ENCODE data around the gene BST1.

BST1 gene

DNA sequence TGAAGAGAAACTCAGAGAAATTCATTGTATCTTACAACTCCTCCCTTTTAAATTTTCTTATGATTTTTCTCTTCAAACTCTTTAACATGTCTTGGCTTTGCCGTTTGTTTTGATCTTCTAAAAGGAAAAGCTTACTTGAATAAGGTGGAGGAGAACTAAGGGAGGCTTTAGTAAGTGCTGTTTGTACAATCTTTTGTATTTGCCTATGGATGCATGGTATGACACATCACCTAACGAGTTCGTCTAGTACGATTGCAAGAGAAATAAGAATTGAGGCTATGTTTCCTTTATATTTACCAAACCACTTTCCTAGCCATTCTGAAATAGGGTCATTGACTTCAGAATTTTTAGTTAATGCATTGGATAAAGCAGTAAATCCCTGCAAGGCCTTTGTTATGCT, 8.4 kb upstream of the BST1 start:
- Histone ChIP-seq H3K27ac (ENCODE audit: low read length) (no peak overlapping the region), H3K4me3 (ENCODE audit: low read length) (no peak overlapping the region), H3K9ac (ENCODE audit: low read length) (no peak overlapping the region)

DNA sequence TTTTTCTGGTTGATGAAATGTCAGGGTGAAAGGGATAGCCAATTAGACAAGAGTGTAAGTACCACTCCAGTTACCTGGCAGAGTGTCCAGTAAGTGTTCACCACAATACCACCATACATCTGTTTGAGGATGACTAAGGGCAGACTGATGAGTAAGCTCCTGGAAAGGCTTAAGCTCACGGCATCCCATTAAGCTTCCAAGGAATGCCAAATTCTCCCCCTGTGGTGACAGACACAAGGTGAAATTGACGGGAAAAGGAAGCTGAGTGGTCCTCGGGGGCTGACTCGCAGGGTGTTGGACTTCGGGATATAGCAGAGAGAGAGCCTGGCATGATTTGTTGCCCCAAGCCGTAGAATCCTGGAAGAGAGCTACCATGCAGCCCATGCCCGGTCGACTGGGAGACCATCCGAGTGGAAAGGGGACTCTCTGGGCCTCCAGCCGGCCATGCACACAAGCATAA, 7.6 kb upstream of the BST1 start:
- no peak overlapping the region for H3K4me3 ChIP-seq (ENCODE audit: low read length)
- no peak overlapping the region for H3K27ac ChIP-seq (ENCODE audit: low read length)
- H3K4me1 ChIP-seq (ENCODE audit: control insufficient read depth, low read depth, low read length) = peaks cover 22% of the 10 kb centered on the region
- H3K36me3 ChIP-seq (ENCODE audit: control insufficient read depth, low read depth, low read length) = no peaks in the 10 kb centered on the region
- no peaks in the 10 kb centered on the region for H3K27me3 ChIP-seq (ENCODE audit: control insufficient read depth, insufficient read depth, low read length)
- no peak overlapping the region for H3K9ac ChIP-seq (ENCODE audit: low read length)
- peaks cover 2% of the 10 kb centered on the region for H3K9me3 ChIP-seq (ENCODE audit: control insufficient read depth, low read depth, low read length)

More for the DNA sequence above, 8.4 kb upstream of the BST1 start:
- Histone ChIP-seq H3K9me3 (ENCODE audit: control insufficient read depth, low read depth, low read length) (peaks cover 2% of the 10 kb centered on the region), H3K27me3 (ENCODE audit: control insufficient read depth, insufficient read depth, low read length) (no peaks in the 10 kb centered on the region), H3K36me3 (ENCODE audit: control insufficient read depth, low read depth, low read length) (no peaks in the 10 kb centered on the region), H3K4me1 (ENCODE audit: control insufficient read depth, low read depth, low read length) (peaks cover 28% of the 10 kb centered on the region)

DNA sequence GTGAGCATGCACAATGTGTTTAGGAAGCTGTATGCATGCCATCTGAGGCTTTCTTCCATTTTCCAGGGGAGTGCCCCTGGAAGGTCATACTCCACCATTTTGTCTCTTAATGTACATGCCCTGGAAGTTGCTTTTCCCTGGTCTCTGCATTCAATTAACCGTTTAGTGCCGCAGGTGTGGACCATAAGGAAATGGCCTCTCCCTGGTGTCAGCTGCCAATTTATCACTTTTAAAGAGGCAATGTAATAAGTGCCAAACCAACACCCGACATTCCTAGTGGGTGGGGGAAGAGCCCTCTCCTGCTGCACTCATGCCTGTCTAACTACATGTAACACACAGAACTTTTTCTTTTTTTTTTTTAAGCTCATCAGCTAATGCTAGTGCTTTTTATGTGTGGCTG, 7.1 kb upstream of the BST1 start:
- no peak overlapping the region for H3K27ac ChIP-seq (ENCODE audit: low read length)
- H3K27me3 ChIP-seq (ENCODE audit: control insufficient read depth, insufficient read depth, low read length) = no peaks in the 10 kb centered on the region
- H3K9ac ChIP-seq (ENCODE audit: low read length) = no peak overlapping the region
- H3K4me3 ChIP-seq (ENCODE audit: low read length) = no peak overlapping the region
- H3K4me1 ChIP-seq (ENCODE audit: control insufficient read depth, low read depth, low read length) = peaks cover 17% of the 10 kb centered on the region
- H3K9me3 ChIP-seq (ENCODE audit: control insufficient read depth, low read depth, low read length) = peaks cover 2% of the 10 kb centered on the region
- H3K36me3 ChIP-seq (ENCODE audit: control insufficient read depth, low read depth, low read length) = no peaks in the 10 kb centered on the region

DNA sequence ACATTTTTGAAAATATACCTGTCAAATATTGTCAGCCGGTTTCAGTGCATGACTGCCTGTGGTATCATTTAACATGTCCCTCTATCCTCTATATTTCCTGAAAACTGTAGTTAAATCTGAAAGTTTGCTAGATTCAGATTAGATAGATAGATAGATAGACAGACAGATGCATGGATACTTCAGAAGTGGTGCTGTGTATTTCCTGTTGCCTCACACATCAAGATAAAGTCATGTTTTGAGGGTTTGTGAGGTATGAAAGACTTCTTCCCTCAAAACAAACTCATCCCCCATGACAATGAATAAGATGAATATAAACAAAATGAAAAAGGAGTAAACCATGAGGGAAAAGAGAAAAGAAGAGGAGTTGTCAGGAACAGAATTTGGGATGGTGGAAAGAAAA, 6.0 kb upstream of the BST1 start:
- Histone ChIP-seq H3K27me3 (ENCODE audit: control insufficient read depth, insufficient read depth, low read length) (no peaks in the 10 kb centered on the region), H3K4me3 (ENCODE audit: low read length) (no peak overlapping the region), H3K36me3 (ENCODE audit: control insufficient read depth, low read depth, low read length) (no peaks in the 10 kb centered on the region), H3K4me1 (ENCODE audit: control insufficient read depth, low read depth, low read length) (peaks cover 12% of the 10 kb centered on the region), H3K9ac (ENCODE audit: low read length) (no peak overlapping the region), H3K9me3 (ENCODE audit: control insufficient read depth, low read depth, low read length) (peaks cover 2% of the 10 kb centered on the region), H3K27ac (ENCODE audit: low read length) (no peak overlapping the region)

- Histone ChIP-seq H3K36me3 (ENCODE audit: control insufficient read depth, low read depth, low read length) (no peaks in the 10 kb centered on the region), H3K9ac (ENCODE audit: low read length) (no peak overlapping the region), H3K9me3 (ENCODE audit: control insufficient read depth, low read depth, low read length) (peaks cover 2% of the 10 kb centered on the region), H3K27ac (ENCODE audit: low read length) (no peak overlapping the region), H3K27me3 (ENCODE audit: control insufficient read depth, insufficient read depth, low read length) (no peaks in the 10 kb centered on the region), H3K4me3 (ENCODE audit: low read length) (no peak overlapping the region), H3K4me1 (ENCODE audit: control insufficient read depth, low read depth, low read length) (no peaks in the 10 kb centered on the region)
Observed at GRCh38 chr4:15703439-15703838, 574 bp downstream of the BST1 start.

DNA sequence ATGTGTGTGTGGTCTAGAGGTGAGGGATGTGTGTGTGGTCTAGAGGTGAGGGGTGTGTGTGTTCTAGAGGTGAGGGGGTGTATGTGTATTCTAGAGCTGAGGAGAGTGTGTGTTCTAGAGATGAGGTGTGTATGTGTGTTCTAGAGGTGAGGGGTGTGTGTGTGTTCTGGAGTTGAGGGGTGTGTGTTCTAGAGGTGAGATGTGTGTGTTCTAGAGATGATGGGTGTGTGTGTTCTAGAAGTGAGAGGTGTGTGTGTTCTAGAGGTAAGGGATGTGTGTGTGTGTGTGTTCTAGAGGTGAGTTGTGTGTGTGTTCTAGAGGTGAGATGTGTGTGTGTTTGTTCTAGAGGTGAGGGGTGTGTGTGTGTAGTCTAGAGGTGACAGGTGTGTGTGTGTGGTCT, 1.3 kb downstream of the BST1 start:
- Histone ChIP-seq H3K9ac (ENCODE audit: low read length) (no peak overlapping the region), H3K9me3 (ENCODE audit: control insufficient read depth, low read depth, low read length) (peaks cover 1% of the 10 kb centered on the region), H3K27me3 (ENCODE audit: control insufficient read depth, insufficient read depth, low read length) (no peaks in the 10 kb centered on the region), H3K36me3 (ENCODE audit: control insufficient read depth, low read depth, low read length) (no peaks in the 10 kb centered on the region), H3K4me3 (ENCODE audit: low read length) (no peak overlapping the region), H3K4me1 (ENCODE audit: control insufficient read depth, low read depth, low read length) (no peaks in the 10 kb centered on the region), H3K27ac (ENCODE audit: low read length) (no peak overlapping the region)

- H3K4me1 ChIP-seq (ENCODE audit: control insufficient read depth, low read depth, low read length) = no peaks in the 10 kb centered on the region
- no peak overlapping the region for H3K4me3 ChIP-seq (ENCODE audit: low read length)
- no peaks in the 10 kb centered on the region for H3K36me3 ChIP-seq (ENCODE audit: control insufficient read depth, low read depth, low read length)
- no peaks in the 10 kb centered on the region for H3K27me3 ChIP-seq (ENCODE audit: control insufficient read depth, insufficient read depth, low read length)
- no peaks in the 10 kb centered on the region for H3K9me3 ChIP-seq (ENCODE audit: control insufficient read depth, low read depth, low read length)
- H3K27ac ChIP-seq (ENCODE audit: low read length) = no peak overlapping the region
- no peak overlapping the region for H3K9ac ChIP-seq (ENCODE audit: low read length)
Observed at GRCh38 chr4:15706646-15707362, 3.9 kb downstream of the BST1 start.

DNA sequence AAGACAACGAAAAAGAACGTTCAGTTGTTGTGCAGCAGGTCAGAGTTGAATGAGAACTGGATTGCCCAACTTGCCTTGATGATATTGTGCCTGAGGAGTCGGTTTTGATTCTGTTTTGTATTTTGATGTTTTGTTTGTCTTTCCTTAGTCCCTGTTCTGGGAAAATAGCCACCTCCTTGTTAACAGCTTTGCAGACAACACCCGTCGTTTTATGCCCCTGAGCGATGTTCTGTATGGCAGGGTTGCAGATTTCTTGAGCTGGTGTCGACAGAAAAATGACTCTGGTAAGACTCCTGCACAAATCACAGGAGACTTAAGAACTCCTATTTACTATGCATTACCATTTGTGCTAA, 4.5 kb downstream of the BST1 start:
- Histone ChIP-seq H3K36me3 (ENCODE audit: control insufficient read depth, low read depth, low read length) (no peaks in the 10 kb centered on the region), H3K9ac (ENCODE audit: low read length) (no peak overlapping the region), H3K27me3 (ENCODE audit: control insufficient read depth, insufficient read depth, low read length) (no peaks in the 10 kb centered on the region), H3K4me3 (ENCODE audit: low read length) (no peak overlapping the region), H3K4me1 (ENCODE audit: control insufficient read depth, low read depth, low read length) (no peaks in the 10 kb centered on the region), H3K9me3 (ENCODE audit: control insufficient read depth, low read depth, low read length) (no peaks in the 10 kb centered on the region), H3K27ac (ENCODE audit: low read length) (no peak overlapping the region)

GRCh38 chr4:15711762-15712161, 8.9 kb downstream of the BST1 start:
- Histone ChIP-seq H3K4me3 (ENCODE audit: low read length) (no peak overlapping the region), H3K4me1 (ENCODE audit: control insufficient read depth, low read depth, low read length) (no peaks in the 10 kb centered on the region), H3K27ac (ENCODE audit: low read length) (no peak overlapping the region), H3K27me3 (ENCODE audit: control insufficient read depth, insufficient read depth, low read length) (no peaks in the 10 kb centered on the region), H3K36me3 (ENCODE audit: control insufficient read depth, low read depth, low read length) (no peaks in the 10 kb centered on the region), H3K9me3 (ENCODE audit: control insufficient read depth, low read depth, low read length) (no peaks in the 10 kb centered on the region), H3K9ac (ENCODE audit: low read length) (no peak overlapping the region)

GRCh38 chr4:15712214-15712613, 9.3 kb downstream of the BST1 start:
- Histone ChIP-seq H3K36me3 (ENCODE audit: control insufficient read depth, low read depth, low read length) (no peaks in the 10 kb centered on the region), H3K27me3 (ENCODE audit: control insufficient read depth, insufficient read depth, low read length) (no peaks in the 10 kb centered on the region), H3K9ac (ENCODE audit: low read length) (no peak overlapping the region), H3K27ac (ENCODE audit: low read length) (no peak overlapping the region), H3K4me3 (ENCODE audit: low read length) (no peak overlapping the region), H3K4me1 (ENCODE audit: control insufficient read depth, low read depth, low read length) (no peaks in the 10 kb centered on the region), H3K9me3 (ENCODE audit: control insufficient read depth, low read depth, low read length) (no peaks in the 10 kb centered on the region)

- Histone ChIP-seq H3K27me3 (ENCODE audit: control insufficient read depth, insufficient read depth, low read length) (no peaks in the 10 kb centered on the region), H3K36me3 (ENCODE audit: control insufficient read depth, low read depth, low read length) (no peaks in the 10 kb centered on the region), H3K9ac (ENCODE audit: low read length) (no peak overlapping the region), H3K4me3 (ENCODE audit: low read length) (no peak overlapping the region), H3K9me3 (ENCODE audit: control insufficient read depth, low read depth, low read length) (no peaks in the 10 kb centered on the region), H3K4me1 (ENCODE audit: control insufficient read depth, low read depth, low read length) (no peaks in the 10 kb centered on the region), H3K27ac (ENCODE audit: low read length) (no peak overlapping the region)
Observed at GRCh38 chr4:15714141-15714540, 11.3 kb downstream of the BST1 start.

DNA sequence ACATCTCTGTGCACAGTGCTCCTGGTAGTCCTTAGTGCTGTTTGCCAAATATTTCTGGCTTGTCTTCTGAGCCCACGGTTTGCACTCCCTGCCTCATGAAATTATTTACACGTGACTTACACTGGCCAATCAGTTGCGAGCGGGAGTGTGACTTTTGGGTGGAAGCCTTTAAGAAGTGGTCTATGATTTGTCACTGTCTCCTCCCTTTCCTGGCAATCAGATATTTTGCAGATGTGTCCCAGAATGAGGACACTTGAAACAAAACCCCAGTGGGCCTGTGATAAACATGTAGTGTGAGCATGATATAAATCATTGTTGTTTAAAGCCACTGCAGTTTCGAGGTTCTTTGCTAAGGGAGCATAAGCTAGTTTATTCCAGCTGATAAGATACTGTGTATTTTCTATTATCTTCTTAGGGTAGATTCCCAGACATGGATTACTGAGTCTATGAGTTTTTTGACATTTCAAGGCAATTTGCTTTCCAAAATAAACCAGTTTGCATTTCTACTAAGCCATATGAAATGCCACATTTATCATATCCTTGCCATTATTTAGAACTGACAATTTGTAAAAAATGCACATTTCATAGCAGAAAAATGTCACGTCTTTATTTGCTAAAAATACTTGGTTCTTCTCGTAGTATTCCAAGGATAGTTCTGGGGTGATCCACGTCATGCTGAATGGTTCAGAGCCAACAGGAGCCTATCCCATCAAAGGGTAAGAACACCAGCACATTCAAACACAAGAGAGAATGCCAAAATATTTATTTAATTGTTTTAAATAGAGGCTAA, 12.0 kb downstream of the BST1 start:
- no peaks in the 10 kb centered on the region for H3K36me3 ChIP-seq (ENCODE audit: control insufficient read depth, low read depth, low read length)
- H3K9me3 ChIP-seq (ENCODE audit: control insufficient read depth, low read depth, low read length) = no peaks in the 10 kb centered on the region
- no peak overlapping the region for H3K27ac ChIP-seq (ENCODE audit: low read length)
- no peak overlapping the region for H3K4me3 ChIP-seq (ENCODE audit: low read length)
- no peaks in the 10 kb centered on the region for H3K4me1 ChIP-seq (ENCODE audit: control insufficient read depth, low read depth, low read length)
- H3K27me3 ChIP-seq (ENCODE audit: control insufficient read depth, insufficient read depth, low read length) = no peaks in the 10 kb centered on the region
- H3K9ac ChIP-seq (ENCODE audit: low read length) = no peak overlapping the region
